Measurements from ENCODE around the gene RAD51B.

Gene RAD51B

GRCh38 chr14:68375376-68375775, 555.8 kb downstream of the RAD51B start:
- DNase-seq = no peak

GRCh38 chr14:68376067-68376779, 556.6 kb downstream of the RAD51B start:
- DNase-seq = no peak

GRCh38 chr14:68377006-68377405, 557.4 kb downstream of the RAD51B start:
- no peak for DNase-seq

- DNase-seq = no peak
Measured at GRCh38 chr14:68377459-68377858, 557.9 kb downstream of the RAD51B start.

DNA sequence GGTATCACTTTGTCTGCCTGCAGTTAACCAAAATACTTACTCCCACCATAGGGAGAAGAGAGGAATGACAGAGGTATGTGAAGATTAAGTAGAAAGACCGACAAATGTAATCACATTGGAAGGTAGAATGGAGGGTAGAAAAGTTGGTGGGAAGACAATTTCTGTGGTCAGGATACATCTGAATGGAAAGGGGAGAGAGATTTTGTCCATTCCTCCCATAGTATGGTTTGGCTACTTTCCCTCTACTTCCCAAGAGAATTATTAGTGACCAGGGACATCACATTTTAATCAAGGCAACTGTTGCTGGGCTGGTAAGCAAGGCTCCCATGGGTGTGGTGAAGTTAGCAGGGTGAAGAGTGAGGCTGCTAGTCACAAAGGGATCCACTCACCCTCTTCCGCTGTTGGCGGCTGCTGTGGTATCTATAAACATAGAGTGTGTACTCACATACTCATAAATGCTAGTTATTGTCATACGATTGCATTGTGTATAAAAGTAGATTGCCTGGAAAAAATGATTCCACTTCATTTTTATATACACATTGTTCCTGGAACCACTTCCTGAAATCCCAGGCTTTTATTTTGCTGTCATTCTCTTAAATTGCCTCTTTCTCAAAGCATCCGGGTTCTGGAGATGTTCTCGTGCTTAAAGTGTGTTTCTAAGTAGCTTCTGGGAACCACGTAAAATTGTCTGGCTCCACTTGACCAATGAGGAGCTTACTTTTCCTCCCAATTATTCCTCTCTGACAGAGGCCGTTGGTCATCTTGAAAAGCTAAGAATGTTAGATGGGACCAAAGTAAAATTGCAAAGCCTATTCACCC, 560.1 kb downstream of the RAD51B start:
- DNase-seq = no peak

- no peak for DNase-seq
Measured at GRCh38 chr14:68380329-68380741, 560.8 kb downstream of the RAD51B start.

GRCh38 chr14:68384335-68384734, 564.8 kb downstream of the RAD51B start:
- DNase-seq = no peak

DNA sequence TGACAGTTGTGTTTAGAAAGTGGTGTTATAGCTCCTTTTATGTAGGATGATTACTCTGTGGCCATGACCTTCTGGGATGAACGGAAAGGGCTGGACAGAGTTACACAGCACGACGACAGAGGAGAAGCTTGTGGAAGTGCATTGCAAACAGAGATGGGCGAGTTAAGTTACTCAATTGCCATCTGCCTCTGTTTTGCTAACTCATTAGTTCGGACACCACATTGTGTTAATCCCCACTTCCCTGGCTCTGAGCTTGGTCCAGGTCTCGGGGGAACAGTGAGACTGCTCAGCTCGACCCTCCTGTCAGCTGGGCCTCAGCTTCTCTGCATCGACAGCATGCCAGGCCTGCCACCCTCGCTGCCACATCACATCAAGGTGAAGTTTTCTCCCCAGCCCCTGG, 565.3 kb downstream of the RAD51B start:
- DNase-seq = no peak

DNA sequence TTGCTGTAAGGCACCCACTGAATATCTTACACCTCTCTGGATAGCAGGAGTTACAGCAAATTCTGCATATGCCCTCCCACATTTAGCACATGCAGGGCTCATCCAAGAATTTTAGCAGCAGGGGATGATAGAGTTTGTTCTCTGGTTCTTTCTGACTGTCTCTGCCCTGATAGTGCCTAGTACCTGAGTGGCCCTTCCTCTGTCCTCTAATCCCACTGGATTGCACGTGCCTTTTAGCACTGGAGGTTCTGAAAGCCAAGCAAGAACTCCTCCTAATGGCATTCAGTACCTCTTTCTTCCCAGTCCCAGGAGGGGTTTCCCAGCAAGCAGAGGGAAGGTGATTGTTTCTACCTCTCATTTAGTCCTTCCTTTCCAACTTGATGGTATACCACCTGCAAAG, 566.9 kb downstream of the RAD51B start:
- DNase-seq = no peak

DNA sequence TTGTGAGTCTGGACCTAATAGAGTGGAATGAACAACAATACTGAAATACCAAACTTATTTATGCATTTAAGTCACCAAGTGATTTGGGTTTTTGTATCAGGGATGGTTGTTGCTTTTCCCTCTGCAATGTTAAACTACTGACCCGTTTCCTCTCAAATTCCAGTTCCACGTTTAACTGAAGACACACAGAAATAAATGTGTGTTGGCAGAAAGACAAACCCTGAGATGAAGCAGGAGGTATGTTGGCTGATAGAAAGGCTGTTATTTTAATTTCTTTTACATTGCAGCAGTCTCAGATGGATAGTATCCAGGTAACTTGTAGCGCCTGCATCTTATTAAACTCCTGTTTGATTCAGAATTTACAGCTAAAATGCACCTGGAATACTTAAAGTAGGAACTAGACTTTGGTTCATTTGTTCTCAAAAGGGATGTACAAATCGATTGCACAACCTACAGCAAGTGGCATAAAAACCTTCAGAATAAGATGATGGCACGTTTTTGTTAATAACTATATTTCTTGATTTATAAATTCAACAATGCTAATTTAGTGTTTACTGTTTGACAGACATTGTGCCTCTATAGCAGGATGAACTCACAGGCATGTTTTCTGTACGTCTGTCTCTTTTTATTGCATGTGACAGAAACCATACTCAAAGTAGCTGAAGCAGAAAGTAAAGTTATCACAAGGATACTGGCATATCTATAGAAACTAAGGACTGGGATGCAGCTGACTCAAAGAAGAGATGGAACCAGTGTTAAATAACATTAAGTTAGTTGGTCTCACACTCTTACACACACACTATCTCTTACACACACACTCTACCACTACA, 567.6 kb downstream of the RAD51B start:
- DNase-seq = no peak

DNA sequence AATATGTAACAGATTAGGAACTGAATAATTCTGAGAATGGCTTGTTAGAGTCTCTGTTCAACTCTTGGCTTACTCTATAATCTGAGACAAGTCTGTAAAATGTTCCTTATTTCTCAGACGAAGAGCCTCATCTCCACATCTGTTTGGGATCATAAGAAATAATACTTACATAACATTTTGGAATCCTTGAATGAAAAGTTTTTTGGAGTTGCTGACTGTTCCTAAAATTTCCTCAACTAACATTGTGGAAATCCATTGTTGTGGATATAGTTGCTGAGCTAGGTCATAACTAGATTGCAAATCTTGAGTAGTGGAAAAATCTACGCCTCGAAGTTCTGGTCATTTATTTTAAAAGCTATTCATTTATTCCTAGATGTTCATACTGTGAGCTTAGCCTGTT, 570.4 kb downstream of the RAD51B start:
- no peak for DNase-seq

DNA sequence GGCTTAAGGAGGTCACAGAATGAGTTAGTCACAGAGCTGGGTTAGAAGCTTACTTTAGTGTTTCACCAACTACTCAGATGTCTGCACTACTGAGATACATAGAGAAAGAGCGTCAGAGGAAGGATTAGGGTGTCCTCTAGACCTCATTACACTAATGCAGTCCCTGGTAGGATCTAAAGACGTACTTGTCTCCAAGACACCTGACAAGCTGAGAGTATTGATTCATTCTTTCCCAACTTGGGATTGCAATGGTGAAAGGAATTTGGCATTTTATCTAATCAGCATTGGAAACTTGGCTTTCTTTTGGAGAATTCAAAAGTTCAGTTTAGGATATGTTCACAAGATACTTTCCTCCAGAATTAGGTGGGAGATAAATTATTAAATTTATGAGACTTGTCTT, 571.2 kb downstream of the RAD51B start:
- no peak for DNase-seq

- DNase-seq = no peak
Measured at GRCh38 chr14:68391311-68392014, 571.9 kb downstream of the RAD51B start.

DNA sequence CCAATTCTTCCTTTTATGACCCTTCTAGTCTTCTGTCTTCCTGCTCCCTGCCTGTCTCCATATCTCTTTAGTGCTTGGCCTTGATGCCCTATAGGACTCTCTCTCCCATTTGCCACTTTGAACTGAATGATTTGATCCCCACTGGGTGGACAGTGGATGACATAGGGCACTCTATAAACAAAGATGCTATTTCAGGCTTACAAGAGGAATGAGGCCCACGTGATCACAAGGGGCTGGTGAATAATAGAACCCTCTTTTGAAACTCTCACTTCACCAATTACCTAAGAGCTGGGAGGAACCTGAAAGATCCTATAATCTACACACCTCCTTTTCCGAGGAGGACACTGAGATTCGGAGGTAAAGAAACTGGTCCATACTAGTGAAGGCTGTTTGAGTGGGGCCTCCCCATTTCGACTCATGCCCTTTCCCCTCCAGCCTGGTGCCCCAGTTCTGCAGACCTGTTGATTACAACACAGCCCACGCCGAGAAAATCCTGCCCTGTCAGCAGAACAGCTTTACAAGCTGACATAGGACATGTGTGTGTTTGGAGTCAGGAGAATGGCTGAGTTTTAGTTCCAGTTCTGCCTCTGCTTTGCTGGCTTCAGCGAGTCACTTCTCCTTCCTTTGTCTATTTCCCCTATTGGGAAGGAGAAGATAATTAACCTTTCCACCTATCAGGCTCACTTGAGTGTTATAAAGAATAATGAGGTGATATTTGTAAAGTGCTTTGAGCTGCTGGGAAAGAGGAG, 573.0 kb downstream of the RAD51B start:
- no peak for DNase-seq

GRCh38 chr14:68393259-68393658, 573.7 kb downstream of the RAD51B start:
- DNase-seq = no peak

DNA sequence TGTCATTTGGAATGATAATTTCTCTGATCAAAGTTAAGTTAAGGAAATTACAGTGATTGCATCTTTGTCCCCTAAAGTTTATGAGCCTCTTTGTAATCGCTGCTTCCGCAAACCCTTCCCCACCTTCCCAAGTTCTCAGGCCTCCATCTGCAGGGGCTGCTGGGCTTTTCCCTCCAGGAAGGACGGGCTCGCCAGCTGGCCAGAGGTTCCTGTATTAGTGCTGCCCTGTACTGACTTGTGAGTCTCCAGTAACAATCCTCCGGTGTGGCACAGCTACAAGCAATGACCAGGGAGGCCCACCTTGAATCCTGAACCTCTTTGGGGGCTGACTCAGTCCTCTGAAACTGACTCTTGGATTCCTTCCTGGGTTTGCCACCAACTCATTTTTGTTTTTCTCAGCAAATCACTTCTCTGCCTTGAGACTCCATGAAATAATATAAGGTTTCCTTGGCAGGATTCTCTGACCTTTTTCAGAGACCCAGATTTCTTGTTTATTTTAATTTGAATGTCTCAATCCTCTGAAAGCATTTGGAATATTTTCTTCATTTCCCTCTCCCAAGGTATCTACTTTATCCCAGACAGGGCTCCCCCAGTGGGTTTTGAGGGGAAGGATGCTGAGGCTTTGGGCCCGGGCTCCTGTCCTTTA, 574.7 kb downstream of the RAD51B start:
- DNase-seq = no peak

GRCh38 chr14:68394764-68395143, 575.2 kb downstream of the RAD51B start:
- no peak for DNase-seq

GRCh38 chr14:68395604-68396003, 576.0 kb downstream of the RAD51B start:
- no peak for DNase-seq

DNA sequence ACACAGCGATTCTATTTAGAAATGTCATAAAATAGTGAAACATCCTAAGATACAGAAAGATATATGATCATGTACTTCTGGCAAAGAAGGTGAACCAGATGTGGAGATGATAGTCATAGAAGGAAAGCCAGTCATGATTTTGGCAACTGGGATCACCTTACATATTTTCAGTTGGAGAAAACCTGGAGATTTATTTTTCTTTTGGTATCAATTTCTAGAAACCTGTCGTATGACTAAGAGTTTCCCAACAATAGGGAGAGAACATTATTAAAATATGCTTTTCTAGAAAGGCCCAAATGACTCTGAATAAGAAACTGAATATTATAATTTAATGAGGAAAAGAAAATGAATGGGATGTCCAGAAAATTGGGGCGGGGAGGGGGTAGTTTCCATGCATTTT, 576.9 kb downstream of the RAD51B start:
- no peak for DNase-seq

- DNase-seq = no peak
Measured at GRCh38 chr14:68397371-68397811, 577.8 kb downstream of the RAD51B start.

DNA sequence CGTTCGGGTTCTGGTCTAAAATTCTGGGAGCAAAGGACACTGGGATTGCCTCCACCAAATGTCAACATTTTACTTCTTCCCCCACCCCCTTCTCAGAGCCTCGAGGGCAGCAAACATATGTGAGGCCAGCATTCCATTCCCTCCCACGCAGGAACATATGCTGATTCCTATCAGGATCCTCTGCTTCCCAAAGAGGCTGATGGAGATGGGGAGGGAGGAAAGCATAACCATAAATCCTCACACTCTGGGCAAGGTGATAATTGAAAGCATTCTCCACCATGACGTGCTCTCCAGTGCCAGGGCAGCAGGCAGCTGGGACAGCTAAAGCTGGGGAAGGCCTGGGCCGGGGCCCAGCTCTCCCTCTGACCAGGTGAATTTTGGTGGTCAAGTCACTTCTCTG, 578.2 kb downstream of the RAD51B start:
- no peak for DNase-seq

DNA sequence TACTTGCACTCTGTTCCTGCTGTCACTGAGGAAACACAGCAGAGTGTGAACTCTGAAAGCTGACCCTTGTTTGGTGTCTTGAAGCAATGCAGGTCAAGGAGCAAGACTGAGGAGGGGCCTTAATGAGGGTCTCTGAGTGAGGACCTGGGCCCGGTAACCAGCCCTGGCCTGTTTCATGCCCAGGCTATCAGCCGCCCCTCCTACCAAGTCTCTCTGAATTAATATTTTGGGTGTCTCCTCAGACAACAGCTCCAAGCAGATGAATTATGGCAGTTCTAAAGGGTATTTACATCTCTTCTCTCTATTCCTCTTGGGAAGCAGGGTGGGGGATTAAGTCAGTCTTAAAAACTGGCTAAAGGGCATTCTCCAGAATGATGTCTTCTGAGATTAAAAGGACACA, 578.8 kb downstream of the RAD51B start:
- no peak for DNase-seq
